OCI-LY1 (cell line): Measurements from ENCODE around the gene RRAGC.

Source experiments
- H2AFZ ChIP-seq: fragments of 200-600 bp; sonication (generic), shearing (Covaris generic); 2 replicates; pipeline ENCODE4 v1.6.0; 2014; ENCODE audit warnings: antibody characterized with exemption, mild to moderate bottlenecking, low read length
- H3F3A ChIP-seq: fragments of 200-600 bp; sonication (generic), shearing (Covaris generic); 2 replicates; pipeline ENCODE4 v1.6.0; 2014; ENCODE audit warnings: mild to moderate bottlenecking, antibody characterized with exemption, low read length, moderate library complexity; ENCODE audit not compliant: insufficient read depth
- H3K27ac ChIP-seq: fragments of 200-600 bp; sonication (generic); 2 replicates; pipeline ENCODE4 v1.5.1; 2014; ENCODE audit warnings: low read length, mixed run types, mild to moderate bottlenecking, low read depth; ENCODE audit not compliant: poor library complexity, severe bottlenecking
- H3K27me3 ChIP-seq: fragments of 200-600 bp; sonication (generic); 2 replicates; pipeline ENCODE4 v1.6.0; 2014; ENCODE audit warnings: antibody characterized with exemption, mild to moderate bottlenecking, low read length, moderate library complexity; ENCODE audit not compliant: insufficient read depth
- H3K36me3 ChIP-seq: fragments of 200-600 bp; sonication (generic); 2 replicates; pipeline ENCODE4 v1.6.1; 2014; ENCODE audit warnings: mild to moderate bottlenecking, antibody characterized with exemption, low read length, moderate library complexity, mixed read lengths; ENCODE audit not compliant: insufficient read depth
- H3K4me1 ChIP-seq: fragments of 200-600 bp; sonication (generic); 2 replicates; pipeline ENCODE4 v1.5.1; 2014; ENCODE audit warnings: mild to moderate bottlenecking, low read length, moderate library complexity; ENCODE audit not compliant: insufficient read depth, severe bottlenecking
- H3K4me2 ChIP-seq: fragments of 200-600 bp; sonication (generic), shearing (Covaris generic); 2 replicates; pipeline ENCODE4 v1.6.1; 2014; ENCODE audit warnings: low read length
- H3K4me3 ChIP-seq: fragments of 200-600 bp; sonication (generic); 2 replicates; pipeline ENCODE4 v1.5.1; 2014; ENCODE audit warnings: low read length, low read depth, mild to moderate bottlenecking, mixed read lengths; ENCODE audit not compliant: poor library complexity, severe bottlenecking
- H3K79me2 ChIP-seq: fragments of 200-600 bp; shearing (Covaris generic); 2 replicates; pipeline ENCODE4 v1.6.1; 2016; ENCODE audit warnings: mixed run types, low read length, mixed read lengths; ENCODE audit not compliant: insufficient read depth
- H3K9ac ChIP-seq: fragments of 200-600 bp; sonication (generic), shearing (Covaris generic); 2 replicates; pipeline ENCODE4 v1.6.1; 2014; ENCODE audit warnings: mild to moderate bottlenecking, low read length, mixed read lengths
- H3K9me2 ChIP-seq: fragments of 200-600 bp; sonication (generic), shearing (Covaris generic); 2 replicates; pipeline ENCODE4 v1.6.1; 2014; ENCODE audit warnings: low read depth, mild to moderate bottlenecking, low read length, mixed read lengths
- H3K9me3 ChIP-seq: fragments of 200-600 bp; shearing (Covaris generic); 2 replicates; pipeline ENCODE4 v1.6.1; 2014; ENCODE audit warnings: low read length, mixed read lengths
- H4K20me1 ChIP-seq: fragments of 200-600 bp; sonication (generic), shearing (Covaris generic); 2 replicates; pipeline ENCODE4 v1.6.0; 2016; ENCODE audit warnings: mild to moderate bottlenecking, low read length; ENCODE audit not compliant: insufficient read depth
- EZH2 ChIP-seq: fragments of 200-600 bp; sonication (generic), shearing (Covaris generic); IDR thresholded peaks from 2 replicates; pipeline ENCODE4 v1.8.0; 2017; ENCODE audit warnings: borderline replicate concordance, mixed run types, mild to moderate bottlenecking, antibody characterized with exemption, low read length, moderate library complexity, mixed read lengths
- TF ChIP-seq, protein P1 (sequence below): fragments of 200-600 bp; sonication (generic), shearing (Covaris generic); IDR thresholded peaks from 2 replicates; pipeline ENCODE4 v1.5.1; 2017; ENCODE audit warnings: mild to moderate bottlenecking, antibody characterized with exemption, low read length, moderate library complexity, mixed read lengths

RRAGC gene

DNA sequence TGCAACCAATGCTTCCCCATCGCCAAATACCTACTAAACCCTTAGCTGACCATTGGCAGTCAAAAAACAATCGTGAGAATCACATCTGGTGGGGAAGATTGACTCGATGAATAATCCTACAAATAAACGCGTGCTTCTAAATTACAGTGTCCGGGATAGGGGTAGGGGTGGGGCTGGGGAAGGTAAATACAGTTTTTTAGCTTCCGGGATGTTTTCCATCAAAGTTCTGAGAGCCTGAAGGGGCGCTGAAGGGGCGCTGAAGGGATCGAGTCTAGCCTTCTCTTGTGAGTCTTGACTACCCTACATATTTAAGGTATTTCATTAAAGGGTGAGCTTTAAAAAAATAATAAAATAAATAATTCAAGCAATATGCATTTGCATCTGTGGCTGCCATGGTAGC is 40.5 kb downstream of the RRAGC start:
- H3F3A ChIP-seq = no peaks in the 10 kb centered on the region
- no peak overlapping the region for H2AFZ ChIP-seq

DNA sequence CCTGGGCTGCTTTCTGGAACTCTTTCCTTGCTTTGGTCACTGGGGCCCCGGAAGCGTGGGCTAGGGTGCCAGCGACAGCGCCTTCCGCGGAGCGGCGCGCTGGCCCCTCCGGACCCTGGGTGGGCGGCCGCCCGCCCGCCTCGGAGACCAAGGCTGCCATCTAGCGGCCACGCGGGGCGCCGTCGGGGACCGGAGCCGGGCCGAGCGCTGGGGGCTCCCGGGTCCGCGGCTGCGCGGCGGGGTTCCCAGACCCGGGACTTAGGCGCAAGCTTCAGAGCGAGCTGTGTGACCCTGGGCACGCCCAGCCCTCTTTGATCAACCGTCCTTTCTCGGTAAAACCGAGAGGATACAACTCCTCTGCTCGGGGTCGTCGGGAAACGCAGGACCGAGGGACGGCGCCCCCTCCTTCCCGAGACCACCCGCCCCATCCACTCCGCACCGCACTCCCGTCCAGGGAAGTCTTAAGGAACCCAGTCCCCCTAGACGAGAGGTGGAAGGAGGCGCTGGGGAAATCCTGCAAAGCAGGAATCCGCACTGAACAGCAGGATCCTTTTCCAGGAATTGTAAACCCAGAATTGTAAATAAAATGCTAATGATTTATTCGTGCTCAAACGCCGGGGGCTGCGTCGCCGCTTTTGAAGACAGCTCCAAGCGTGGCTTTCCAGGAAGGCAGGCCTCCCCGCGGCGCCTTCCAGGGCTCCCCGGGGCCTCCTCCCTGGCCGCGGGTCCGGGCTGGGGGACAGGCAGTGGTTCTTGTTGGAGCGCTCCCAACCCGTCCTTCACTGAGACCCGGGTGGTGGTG is 41.2 kb downstream of the RRAGC start:
- H3K9ac ChIP-seq = no peak overlapping the region

More for the DNA sequence above, 40.5 kb downstream of the RRAGC start:
- no peaks in the 10 kb centered on the region for H3K36me3 ChIP-seq
- no peaks in the 10 kb centered on the region for H3K27me3 ChIP-seq
- TF ChIP-seq, protein P1, sequence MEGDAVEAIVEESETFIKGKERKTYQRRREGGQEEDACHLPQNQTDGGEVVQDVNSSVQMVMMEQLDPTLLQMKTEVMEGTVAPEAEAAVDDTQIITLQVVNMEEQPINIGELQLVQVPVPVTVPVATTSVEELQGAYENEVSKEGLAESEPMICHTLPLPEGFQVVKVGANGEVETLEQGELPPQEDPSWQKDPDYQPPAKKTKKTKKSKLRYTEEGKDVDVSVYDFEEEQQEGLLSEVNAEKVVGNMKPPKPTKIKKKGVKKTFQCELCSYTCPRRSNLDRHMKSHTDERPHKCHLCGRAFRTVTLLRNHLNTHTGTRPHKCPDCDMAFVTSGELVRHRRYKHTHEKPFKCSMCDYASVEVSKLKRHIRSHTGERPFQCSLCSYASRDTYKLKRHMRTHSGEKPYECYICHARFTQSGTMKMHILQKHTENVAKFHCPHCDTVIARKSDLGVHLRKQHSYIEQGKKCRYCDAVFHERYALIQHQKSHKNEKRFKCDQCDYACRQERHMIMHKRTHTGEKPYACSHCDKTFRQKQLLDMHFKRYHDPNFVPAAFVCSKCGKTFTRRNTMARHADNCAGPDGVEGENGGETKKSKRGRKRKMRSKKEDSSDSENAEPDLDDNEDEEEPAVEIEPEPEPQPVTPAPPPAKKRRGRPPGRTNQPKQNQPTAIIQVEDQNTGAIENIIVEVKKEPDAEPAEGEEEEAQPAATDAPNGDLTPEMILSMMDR = no peak
- TF ChIP-seq EZH2 = no peak
- H3K4me3 ChIP-seq = no peak overlapping the region
- no peaks in the 10 kb centered on the region for H3K9me3 ChIP-seq
- no peaks in the 10 kb centered on the region for H3K9me2 ChIP-seq
- no peak overlapping the region for H3K9ac ChIP-seq
- no peaks in the 10 kb centered on the region for H3K4me1 ChIP-seq
- H3K27ac ChIP-seq = no peak overlapping the region
- no peaks in the 10 kb centered on the region for H4K20me1 ChIP-seq
- H3K4me2 ChIP-seq = no peak overlapping the region
- H3K79me2 ChIP-seq = no peaks in the 10 kb centered on the region

DNA sequence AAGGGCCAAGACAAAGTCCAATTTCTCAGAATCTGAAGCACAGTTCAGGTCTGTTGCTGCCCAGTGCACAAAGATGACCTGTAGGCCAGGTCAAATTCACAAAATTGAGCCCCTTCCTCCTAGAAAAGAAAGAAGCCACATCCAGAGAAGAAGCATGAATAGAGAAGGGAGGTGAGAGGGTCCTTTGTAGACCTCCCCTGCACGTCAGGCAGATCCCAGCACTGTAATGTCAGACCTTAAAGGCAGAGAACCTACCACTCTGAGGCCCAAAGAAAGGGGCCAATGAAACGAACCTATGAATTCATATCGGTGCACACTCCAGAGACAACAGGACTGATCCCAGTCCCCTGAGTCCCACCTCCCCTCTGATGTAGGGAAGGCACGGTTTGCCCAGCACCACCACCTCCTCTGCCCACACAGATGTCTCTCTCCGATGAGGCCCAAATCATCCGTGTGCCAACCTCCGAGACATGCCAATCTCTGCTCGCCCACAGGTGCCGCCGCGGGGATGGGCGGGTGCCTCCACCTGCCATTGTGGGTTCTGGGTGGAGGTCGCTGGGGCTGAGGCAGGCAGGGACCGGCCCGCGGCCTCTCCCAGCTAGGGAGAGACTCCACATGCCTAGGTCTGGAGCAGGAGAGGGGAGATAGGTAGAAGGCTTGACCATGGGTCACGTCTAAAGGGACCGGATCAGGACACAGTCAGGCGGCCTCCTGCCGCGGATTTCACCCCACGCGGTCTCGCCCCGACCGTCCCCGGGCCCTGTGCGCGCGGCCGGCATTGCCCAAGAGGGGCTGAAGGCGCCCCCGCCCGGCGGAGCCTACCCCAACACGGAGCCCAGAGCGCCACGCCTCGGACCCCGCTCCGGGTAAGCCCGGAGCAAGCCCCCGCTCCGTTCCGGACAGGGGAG is 42.1 kb downstream of the RRAGC start:
- Histone ChIP-seq H3K4me3 (no peak overlapping the region), H3K27ac (no peak overlapping the region), H3F3A (no peaks in the 10 kb centered on the region), H3K9ac (no peak overlapping the region), H3K9me3 (no peaks in the 10 kb centered on the region), H3K36me3 (no peaks in the 10 kb centered on the region), H3K4me2 (no peak overlapping the region), H3K4me1 (no peaks in the 10 kb centered on the region), H2AFZ (no peak overlapping the region), H3K27me3 (0 out of 2 replicates have a peak, but pooled peaks cover 4% of the 10 kb centered on the region), H3K9me2 (no peaks in the 10 kb centered on the region), H3K79me2 (no peaks in the 10 kb centered on the region), H4K20me1 (no peaks in the 10 kb centered on the region)
- TF ChIP-seq EZH2 = no peak
- TF ChIP-seq, protein P1 = no peak

More for the DNA sequence above, 41.2 kb downstream of the RRAGC start:
- no peak overlapping the region for H3K27ac ChIP-seq
- H3K9me2 ChIP-seq = no peaks in the 10 kb centered on the region
- 0 out of 2 replicates have a peak, but pooled peaks cover 4% of the 10 kb centered on the region for H3K27me3 ChIP-seq
- H3K36me3 ChIP-seq = no peaks in the 10 kb centered on the region
- no peak overlapping the region for H3K4me2 ChIP-seq
- no peaks in the 10 kb centered on the region for H3F3A ChIP-seq
- no peaks in the 10 kb centered on the region for H3K79me2 ChIP-seq
- no peaks in the 10 kb centered on the region for H3K4me1 ChIP-seq
- TF ChIP-seq EZH2 = no peak
- TF ChIP-seq, protein P1 = peak; percentile 70
- H2AFZ ChIP-seq = no peak overlapping the region
- no peaks in the 10 kb centered on the region for H3K9me3 ChIP-seq
- H3K4me3 ChIP-seq = no peak overlapping the region
- H4K20me1 ChIP-seq = no peaks in the 10 kb centered on the region
